ENCODE results near the gene DPEP3.

Gene DPEP3

GRCh38 chr16:67968400-67969253, 11.7 kb downstream of the DPEP3 start, which contains the start of gene SLC12A4:
Gene SLC12A4 (minus strand): TSS chr16:67968637. CDS start chr16:67968553, 84 bp downstream.
- no peak for DNase-seq (ENCODE audit: low read depth, low spot score)
- peak within 1 kb of the TSS; percentile 77 for H3K27ac ChIP-seq

DNA sequence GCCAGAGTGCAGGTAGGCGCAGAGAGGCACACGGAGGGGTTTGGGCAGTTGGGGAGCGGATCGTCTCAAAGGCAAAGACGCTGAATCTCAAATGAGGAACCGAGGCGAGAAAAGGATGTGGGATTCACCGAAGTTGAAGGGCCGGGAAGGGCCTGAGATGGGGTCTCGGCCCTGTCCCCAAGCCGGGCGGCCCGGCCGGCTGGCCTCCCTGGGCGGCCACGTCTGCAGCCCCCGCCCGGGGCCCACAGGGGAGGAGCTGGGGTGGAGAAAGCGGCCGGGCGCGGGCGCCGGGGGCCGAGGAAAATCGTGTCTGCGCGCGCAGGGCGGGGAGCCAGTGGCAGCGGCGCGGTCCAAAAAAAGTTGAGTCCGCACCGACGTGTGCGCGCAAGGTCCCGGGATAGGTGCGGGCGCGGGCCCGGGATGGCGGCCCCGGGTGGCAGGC, 12.3 kb downstream of the DPEP3 start:
- peak overlapping the region; percentile 77 for H3K27ac ChIP-seq
- DNase-seq (ENCODE audit: low read depth, low spot score), result no peak

- DNase-seq (ENCODE audit: low read depth, low spot score), result no peak
Measured at GRCh38 chr16:67967183-67967957, 12.9 kb downstream of the DPEP3 start.

GRCh38 chr16:67966549-67967182, 13.6 kb downstream of the DPEP3 start:
- no peak for DNase-seq (ENCODE audit: low read depth, low spot score)
- H3K27ac ChIP-seq, result peak overlapping the region; percentile 77

More at GRCh38 chr16:67967183-67967957, 12.9 kb downstream of the DPEP3 start:
- peak overlapping the region; percentile 77 for H3K27ac ChIP-seq

DNA sequence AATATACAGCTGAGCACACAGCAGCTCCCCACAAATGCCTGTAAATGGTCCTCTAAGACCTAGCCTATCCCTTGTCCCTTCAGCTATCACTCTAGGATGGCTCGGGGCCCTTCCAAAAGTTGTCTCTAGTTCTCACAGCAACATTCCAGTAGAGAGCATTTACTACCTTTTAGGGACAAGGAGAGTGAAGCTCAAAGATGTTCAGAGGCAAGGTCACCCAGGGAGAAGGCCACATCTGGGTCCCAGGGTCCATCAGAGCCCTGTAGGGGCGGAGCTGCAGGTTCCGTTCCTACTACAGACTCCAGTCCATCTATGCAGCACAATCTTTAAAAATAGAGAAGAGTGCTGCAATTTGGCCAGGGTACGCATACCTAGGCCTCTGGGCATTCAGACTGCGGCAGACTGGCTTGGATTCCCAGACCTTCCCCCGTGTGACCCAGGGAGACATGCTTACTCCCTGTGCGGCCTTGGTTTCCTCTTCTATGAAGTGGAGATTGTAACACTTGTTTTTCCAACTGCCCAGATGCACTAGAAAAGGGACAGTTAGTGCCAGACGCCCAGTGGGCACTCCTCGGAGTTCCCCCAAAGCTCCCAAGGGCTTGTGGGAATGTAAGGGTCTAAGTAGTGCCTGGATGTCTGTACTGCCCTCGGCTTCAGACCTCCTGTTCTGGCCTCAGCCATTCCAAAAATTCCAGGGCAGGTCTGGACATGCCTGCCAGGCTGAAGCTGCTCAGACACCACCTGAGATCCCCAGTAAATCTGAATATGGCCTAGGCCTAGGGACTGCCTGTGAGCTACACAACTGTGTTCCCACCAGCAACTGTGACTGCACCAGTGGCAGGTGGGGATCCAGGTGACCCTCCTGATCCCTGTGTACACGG, 14.4 kb downstream of the DPEP3 start:
- no peak for DNase-seq (ENCODE audit: low read depth, low spot score)
- peak overlapping the region; percentile 77 for H3K27ac ChIP-seq

DNA sequence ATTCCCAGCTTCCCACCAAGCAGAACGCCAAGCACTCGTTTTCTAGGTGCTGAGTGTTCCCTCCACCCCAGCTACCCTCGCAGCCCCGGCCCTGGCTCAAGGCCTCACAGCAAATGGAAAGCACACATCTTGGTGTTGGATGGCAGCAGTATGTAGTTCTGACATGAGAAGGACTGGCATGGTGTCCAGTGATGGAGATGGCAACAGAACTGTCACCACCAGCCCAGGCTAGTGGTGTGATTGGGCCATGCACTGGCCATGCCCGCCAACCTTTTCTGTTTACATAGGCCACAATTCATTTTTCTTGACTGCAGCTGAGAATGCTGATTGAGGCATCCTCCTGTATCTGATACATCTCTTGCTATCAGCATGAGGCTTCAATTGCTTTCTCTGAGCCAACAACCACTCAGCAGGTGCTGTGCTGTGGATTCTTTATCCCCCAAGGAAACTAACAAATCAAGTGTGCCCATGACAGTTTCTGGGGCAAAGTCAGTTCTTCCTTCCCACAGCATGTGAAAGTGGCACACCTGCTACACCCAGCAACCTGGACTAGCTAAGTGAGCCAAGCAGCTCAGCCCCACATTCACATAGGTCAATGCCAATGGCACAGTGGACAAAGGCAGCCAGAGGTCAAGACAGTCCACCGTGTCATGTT, 15.7 kb downstream of the DPEP3 start:
- H3K27ac ChIP-seq, result no peak overlapping the region
- DNase-seq (ENCODE audit: low read depth, low spot score), result no peak

DNA sequence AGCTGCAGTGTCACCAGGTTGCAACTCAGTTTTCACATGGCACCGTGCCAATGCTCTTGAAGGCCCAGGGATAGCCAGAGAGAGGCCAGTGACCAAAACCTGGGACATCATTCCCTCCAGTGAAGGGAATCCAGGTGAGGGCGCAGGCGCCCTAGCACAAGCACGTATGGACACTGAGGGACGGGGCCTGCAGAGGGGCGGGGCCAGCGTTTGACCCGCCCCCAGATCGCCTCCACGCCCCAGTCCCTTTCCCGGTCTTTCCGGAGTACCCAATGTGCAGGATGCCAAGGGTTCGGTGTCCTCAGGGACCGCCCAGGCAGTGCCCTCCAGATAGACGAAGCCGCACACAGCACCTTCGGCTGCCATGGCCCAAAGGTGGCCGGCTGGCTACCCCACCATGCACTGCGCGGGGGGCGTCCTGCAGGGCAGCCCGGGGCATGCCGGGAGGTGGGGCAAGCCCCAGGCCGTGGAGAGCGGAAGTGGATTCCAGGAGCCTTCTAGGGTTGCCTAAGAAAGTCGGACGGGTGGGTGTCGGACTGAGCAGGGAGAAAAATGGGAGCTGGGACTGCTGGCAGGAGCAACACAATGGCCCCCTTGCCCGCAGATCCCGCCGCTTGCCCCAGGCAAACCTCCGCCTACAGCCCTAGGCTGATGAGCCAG, 16.5 kb downstream of the DPEP3 start:
- DNase-seq (ENCODE audit: low read depth, low spot score), result no peak
- no peak overlapping the region for H3K27ac ChIP-seq

DNA sequence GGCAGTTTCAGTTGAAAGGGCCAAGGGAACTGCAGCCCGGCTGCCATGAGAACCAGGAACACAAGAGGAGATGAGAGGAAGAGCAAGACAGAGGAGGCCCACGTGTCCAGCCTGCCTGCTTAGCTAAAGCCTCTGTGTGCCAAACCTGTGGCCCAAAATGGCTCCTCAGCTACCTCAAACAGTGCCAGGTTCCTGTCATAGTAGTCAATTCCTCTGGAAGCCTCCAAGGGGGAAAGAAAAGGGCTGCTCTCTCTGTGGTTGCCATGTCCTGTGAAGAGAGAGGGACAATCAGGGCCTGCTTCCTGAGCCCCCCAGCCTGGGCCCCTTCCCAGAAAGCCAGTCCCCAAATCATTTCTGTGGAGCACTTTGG, 17.0 kb downstream of the DPEP3 start:
- H3K27ac ChIP-seq, result no peak overlapping the region
- DNase-seq (ENCODE audit: low read depth, low spot score), result no peak

DNA sequence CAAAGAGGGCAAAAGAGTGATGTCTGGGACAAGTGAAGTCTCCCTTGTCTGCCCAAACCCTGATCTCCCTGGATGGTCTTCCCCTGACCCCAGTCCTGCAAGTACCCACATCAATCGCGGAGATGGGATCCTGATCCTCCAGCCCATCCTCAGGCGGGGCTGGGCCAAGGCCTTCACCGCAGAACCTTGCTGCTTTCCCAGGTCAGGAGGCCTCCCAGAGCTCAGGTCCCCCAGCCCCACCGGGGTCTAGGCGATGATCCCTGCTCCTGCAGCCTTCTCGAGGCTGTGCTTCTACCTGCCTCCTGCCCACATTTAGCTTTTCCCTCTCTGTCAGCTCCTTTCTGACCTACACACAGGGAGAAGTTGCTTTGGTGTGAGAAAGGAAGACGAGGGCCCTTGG, 18.2 kb downstream of the DPEP3 start:
- peak overlapping the region; percentile 22 for H3K27ac ChIP-seq
- DNase-seq (ENCODE audit: low read depth, low spot score), result no peak

GRCh38 chr16:67961551-67961957, 18.7 kb downstream of the DPEP3 start:
- H3K27ac ChIP-seq, result peak overlapping the region; percentile 22
- peak; percentile 94 for DNase-seq (ENCODE audit: low read depth, low spot score)

DNA sequence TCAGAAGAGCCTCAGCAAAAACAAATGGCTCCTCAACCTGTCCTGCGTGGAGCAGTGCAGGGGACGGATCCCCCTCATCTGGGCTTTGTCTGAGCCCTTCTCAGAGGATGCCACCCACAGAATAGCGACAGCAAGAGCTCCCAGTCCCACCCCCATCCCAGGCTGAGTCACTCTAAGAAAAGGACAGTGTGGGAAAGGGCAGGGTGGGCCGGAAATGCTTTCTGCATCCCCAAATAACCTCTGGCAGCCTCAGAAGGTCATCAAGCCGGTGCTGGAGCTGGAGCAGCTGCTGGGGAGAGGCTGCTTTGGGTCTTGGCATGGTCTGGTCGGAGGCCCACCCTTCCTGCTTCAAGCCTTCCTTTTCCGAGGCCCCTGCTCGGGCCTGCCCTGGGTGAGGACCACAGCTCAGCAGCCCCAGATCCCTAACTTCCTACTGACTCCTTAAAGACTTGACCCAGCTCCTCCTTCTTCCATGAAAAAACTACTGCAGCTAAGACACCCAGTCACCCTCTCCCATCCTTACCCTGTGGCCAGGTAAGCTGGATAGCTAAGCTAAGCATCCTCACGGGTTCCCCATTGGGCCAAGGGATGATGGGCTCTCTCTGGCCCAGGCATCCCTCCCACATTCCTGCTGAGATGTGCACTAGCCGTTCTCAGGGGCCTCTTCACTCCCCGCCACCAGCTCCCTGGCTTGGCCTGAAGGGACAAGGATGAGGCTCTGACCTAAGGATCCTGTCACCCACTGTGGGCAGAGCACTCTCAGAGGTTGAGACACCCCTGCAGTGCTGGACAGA, 20.6 kb downstream of the DPEP3 start:
- no peak overlapping the region for H3K27ac ChIP-seq
- no peak for DNase-seq (ENCODE audit: low read depth, low spot score)

DNA sequence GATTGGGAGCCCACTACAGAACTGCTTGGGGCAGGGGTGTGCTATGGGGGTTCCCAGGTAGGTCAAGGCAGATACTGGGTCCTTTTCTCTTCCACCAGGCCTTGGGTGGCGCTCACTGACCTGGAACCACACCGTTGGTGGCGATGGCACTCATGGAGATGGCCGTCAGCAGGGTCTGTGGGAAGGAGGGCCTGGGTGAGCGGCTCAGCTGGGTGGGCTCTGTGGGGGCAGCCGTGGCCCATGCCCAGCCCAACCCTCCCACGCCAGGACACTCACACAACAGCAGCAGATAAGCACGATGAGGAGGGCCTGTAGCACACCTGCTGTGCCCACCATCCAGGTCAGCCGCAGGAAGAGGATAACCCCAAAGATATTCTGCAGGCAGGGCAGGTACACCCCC, 22.7 kb downstream of the DPEP3 start:
- no peak overlapping the region for H3K27ac ChIP-seq
- no peak for DNase-seq (ENCODE audit: low read depth, low spot score)

- no peak for DNase-seq (ENCODE audit: low read depth, low spot score)
- H3K27ac ChIP-seq, result no peak overlapping the region
Measured at GRCh38 chr16:67954421-67955196, 25.7 kb downstream of the DPEP3 start.

DNA sequence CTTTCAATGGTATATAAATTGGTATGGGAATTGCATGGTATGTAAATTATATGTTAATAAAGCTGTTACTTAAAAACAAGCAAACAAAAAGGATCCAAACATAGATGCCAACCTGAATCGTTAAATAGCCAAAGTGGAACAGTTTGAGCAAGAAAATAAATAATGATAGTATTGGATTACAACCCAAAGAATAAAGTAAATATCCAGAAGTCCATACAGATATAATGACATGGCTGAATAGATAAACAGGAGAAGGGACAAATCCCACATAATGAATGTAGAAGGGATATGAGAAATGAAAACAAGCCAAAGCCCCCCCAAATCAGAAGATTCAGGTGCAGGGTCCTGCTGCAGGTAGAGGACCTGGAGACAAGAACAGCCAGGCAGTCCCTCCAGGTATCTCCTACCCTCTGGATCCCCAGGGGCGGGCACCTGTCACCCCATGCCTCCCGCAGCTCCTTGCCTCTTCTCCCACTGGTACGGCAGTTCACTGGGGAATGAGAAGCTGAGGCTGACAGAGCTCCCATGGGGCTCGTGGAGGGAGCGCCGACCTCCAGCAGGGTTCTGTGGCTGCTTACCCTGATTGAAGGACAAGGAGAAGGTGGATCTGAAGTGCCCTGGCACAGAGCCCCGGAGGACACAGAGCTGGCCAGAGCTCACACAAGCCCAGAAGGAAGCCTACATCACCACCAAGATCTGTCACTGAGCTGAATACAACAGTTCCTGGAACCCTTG, 26.5 kb downstream of the DPEP3 start:
- DNase-seq (ENCODE audit: low read depth, low spot score), result no peak

DNA sequence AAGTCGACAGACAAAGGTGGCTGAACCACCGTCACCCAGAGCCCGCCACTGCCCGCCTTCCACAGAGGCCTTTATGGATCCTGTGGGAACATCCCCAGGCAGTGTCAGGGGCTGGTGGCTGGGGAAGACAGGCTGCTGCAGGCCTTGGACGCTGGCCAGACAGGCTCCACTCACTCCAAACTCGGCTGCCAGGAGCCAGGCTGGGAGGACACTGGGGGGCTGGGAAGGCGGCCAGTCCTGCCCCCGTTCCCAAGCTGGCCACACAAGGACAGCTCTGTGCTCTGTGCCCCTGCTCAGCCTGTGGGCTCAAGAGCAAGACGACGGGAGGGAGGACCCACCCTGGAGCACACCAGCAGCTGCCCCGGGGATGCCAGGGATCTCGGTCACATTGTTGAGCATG, 28.8 kb downstream of the DPEP3 start:
- no peak overlapping the region for H3K27ac ChIP-seq

More for the DNA sequence above, 26.5 kb downstream of the DPEP3 start:
- no peak overlapping the region for H3K27ac ChIP-seq

GRCh38 chr16:67950335-67950843, 29.9 kb downstream of the DPEP3 start:
- H3K27ac ChIP-seq, result no peak overlapping the region
- DNase-seq (ENCODE audit: low read depth, low spot score), result no peak

More for the DNA sequence above, 28.8 kb downstream of the DPEP3 start:
- DNase-seq (ENCODE audit: low read depth, low spot score), result no peak
